ENCODE measurements around the gene NUP107.

NUP107 gene

DNA sequence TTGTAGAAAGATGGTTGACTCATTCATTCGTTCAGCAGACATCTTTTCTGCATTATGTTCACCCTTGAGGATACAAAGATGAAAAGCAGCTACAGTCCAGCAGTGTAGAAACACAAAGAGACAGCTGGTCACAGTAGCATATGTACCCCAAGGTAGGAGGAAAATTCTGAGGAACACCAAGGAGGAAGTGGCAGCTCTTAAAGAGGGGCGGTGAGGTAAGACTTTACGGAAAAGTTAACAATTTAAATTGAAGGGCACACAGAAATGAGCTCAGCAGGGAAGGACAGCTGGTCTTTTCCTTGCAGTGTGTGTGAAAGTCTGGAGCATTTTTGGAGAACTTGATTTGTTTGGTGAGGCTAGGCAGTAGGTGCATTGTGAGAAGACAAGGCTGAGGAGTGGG lies 62.7 kb downstream of the NUP107 start:
- TF ChIP-seq, protein P1, sequence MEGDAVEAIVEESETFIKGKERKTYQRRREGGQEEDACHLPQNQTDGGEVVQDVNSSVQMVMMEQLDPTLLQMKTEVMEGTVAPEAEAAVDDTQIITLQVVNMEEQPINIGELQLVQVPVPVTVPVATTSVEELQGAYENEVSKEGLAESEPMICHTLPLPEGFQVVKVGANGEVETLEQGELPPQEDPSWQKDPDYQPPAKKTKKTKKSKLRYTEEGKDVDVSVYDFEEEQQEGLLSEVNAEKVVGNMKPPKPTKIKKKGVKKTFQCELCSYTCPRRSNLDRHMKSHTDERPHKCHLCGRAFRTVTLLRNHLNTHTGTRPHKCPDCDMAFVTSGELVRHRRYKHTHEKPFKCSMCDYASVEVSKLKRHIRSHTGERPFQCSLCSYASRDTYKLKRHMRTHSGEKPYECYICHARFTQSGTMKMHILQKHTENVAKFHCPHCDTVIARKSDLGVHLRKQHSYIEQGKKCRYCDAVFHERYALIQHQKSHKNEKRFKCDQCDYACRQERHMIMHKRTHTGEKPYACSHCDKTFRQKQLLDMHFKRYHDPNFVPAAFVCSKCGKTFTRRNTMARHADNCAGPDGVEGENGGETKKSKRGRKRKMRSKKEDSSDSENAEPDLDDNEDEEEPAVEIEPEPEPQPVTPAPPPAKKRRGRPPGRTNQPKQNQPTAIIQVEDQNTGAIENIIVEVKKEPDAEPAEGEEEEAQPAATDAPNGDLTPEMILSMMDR (IDR thresholded peaks at IDR 0.05; ENCODE audit: low read depth, low read length, missing control alignments) = no peak
- H3K4me3 ChIP-seq (replicated peaks; ENCODE audit: low read depth, low read length) = no peak overlapping the region

DNA sequence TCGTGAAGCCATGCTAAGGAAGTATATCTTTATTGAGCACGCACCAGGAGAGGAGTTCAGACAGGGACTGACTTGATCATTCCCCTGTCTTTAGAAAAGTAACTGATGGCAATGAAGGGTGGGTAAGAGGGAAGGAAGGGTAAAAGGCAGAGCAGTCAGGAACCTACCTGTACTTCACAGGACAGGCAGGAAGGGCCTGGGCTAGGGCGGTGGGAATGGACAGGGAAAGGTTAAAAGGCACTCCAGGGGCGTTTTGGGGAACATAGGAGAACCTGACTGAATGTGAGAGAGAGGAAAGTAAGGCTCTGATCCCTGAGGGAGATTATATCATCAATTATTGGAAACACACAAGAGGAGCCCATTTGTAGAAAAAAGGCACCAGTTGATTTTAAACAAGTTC lies 63.1 kb downstream of the NUP107 start:
- H3K4me3 ChIP-seq (replicated peaks; ENCODE audit: low read depth, low read length) = no peak overlapping the region

More for the DNA sequence above, 62.7 kb downstream of the NUP107 start:
- no peak for DNase-seq (ENCODE audit: extremely low read depth, low read depth)

DNA sequence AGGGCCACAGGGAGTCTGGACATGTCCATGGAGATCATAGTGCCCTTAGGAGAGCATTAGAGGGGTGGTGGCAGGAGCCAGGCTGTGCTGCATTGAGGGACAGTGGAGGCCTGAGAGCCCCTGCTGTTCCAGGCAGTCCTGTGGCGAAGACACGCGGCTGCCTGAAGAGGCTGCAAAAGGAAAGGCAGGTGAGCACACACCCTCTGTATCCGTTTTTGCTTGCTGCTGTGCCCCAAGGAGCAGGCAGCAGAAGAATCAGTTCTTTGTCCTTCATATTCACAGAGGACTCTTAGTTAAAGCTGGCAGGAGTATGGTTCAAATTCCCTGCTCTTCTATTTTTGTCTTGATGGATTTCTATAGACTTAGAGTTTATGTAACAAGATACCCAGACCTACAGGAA lies 63.7 kb downstream of the NUP107 start:
- no peak for DNase-seq (ENCODE audit: extremely low read depth, low read depth)
- TF ChIP-seq, protein P1 (IDR thresholded peaks at IDR 0.05; ENCODE audit: low read depth, low read length, missing control alignments) = no peak
- H3K4me3 ChIP-seq (replicated peaks; ENCODE audit: low read depth, low read length) = no peak overlapping the region

More for the DNA sequence above, 63.1 kb downstream of the NUP107 start:
- TF ChIP-seq, protein P1 (IDR thresholded peaks at IDR 0.05; ENCODE audit: low read depth, low read length, missing control alignments) = no peak
- no peak for DNase-seq (ENCODE audit: extremely low read depth, low read depth)

DNA sequence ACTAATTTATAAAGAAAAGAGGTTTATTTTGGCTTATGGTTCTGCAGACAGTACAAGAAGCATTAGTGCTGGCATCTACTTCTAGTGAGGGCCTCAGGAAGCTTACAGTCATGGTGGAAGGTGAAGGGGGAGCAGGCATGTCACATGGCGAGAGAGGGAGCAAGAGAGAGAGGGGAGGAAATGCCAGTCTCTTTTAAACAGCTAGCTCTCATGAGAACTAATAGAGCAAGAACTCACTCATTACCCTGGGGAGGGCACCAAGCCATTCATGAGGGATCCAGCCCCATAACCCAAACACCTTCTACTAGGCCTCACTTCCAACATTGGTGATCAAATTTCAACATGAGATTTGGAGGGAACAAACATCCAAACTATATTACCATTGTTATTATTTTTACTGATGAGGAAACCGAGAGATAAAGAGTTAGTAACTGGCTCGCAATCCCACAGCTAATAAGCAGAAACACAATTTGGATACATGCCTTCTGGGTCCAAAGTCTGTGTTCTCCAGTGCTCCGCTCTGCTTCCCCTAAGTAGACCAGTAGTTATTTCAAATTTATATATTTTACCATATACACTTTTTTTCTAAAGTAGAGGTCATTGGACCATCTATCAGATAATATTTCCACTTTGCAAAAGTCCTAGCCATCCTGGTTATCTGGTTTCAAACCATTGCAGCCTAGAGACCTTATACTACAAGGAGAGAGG lies 68.9 kb downstream of the NUP107 start:
- DNase-seq (ENCODE audit: extremely low read depth, low read depth) = no peak
- TF ChIP-seq, protein P1 (IDR thresholded peaks at IDR 0.05; ENCODE audit: low read depth, low read length, missing control alignments) = no peak
- H3K4me3 ChIP-seq (replicated peaks; ENCODE audit: low read depth, low read length) = no peak overlapping the region

DNA sequence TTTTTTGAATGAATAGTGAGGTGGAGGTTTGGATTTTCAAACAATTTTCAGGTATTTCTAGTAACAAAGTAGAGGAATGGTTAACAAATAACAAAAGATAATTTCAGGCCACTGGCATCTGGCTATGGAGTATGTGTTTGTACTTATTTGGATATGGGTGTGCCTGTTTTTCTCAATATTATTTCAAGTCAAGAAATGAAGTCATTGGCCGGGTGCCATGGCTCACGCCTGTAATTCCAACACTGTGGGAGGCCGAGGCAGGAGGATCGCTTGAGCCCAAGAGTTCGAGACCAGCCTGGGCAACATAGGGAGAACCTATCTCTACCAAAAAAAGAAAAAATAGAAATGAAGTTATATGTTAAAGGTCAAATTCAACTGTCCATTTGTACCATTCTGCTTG lies 73.1 kb downstream of the NUP107 start:
- H3K4me3 ChIP-seq (replicated peaks; ENCODE audit: low read depth, low read length) = no peak overlapping the region
- TF ChIP-seq, protein P1 (IDR thresholded peaks at IDR 0.05; ENCODE audit: low read depth, low read length, missing control alignments) = no peak
- DNase-seq (ENCODE audit: extremely low read depth, low read depth) = no peak

DNA sequence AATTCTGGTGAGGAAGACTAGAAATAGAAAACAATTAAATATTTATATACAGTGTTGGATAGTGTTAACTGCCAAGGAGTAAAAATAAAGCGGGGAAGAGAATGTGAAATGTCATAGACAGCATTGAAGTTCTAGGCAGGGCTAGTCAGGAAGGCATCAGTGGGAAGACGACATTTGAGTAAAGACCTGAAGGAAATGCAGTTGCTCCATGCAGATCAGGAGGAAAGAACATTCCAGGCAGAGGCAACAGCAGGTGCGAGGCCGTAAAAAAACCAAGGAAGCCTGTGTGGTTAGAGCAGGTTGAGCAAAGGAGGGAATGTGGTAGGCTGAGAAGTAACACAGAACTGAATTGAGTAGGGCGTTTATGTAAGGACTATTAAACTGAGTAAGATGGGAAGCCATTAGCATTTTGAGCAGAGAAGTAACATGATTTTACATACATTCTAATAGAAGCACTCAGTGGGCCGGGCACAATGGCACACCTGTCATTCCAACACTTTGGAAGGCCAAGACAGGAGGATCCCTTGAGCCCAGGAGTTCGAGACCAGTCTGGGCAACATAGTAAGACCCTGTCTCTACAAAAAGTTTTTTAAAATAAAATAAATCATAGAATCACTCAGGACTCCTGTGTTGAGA lies 74.1 kb downstream of the NUP107 start:
- TF ChIP-seq, protein P1 (IDR thresholded peaks at IDR 0.05; ENCODE audit: low read depth, low read length, missing control alignments) = no peak
- DNase-seq (ENCODE audit: extremely low read depth, low read depth) = no peak
- H3K4me3 ChIP-seq (replicated peaks; ENCODE audit: low read depth, low read length) = no peak overlapping the region

Measured in HFF-Myc (cell line).